K562 (cell line): ENCODE results near the gene HIPK1. TPM values are rescaled to one million over a fixed set of nuclear protein-coding genes. Genes with fewer than 3 reads are reported as not detected.

ENCODE experiments used
- ATAC-seq: fragments of 200-7000 bp; cut with Tn5 transposase; 3 replicates; pipeline ENCODE4 v1.9.1; 2020; ENCODE audit warnings: moderate library complexity
- BruUV-seq: library from RNA; stranded (reverse); fragments of 400-500 nt; replicated peaks from 2 replicates; lab custom pipeline; 2021; lab: Mats Ljungman, UMichigan
- CTCF ChIA-PET: fragments of 300-600 bp; formaldehyde crosslinking; extraction: SDS; loops from one replicate; lab custom pipeline; 2021; ENCODE audit warnings: low intra/inter-chr PET ratio; lab: Yijun Ruan, JAX
- POLR2A ChIA-PET: fragments of 300-600, 350-650 bp; sonication (Branson Sonifier 250); formaldehyde crosslinking; extraction: SDS; loops from one replicate; lab custom pipeline; 2021; ENCODE audit warnings: antibody characterized with exemption, inconsistent platforms; lab: Yijun Ruan, JAX
- DNase-seq, 4 experiments: peaks; one replicate each; pipeline versions ENCODE4 v3.0.0 to v3.0.0-alpha.2; 2011 to 2018; ENCODE audit warnings: low spot score in 3 of 4, mixed read lengths in 3 of 4; ENCODE audit errors: extremely low read depth in 1 of 4
- FAIRE-seq: peaks from 2 replicates; lab custom pipeline; 2011; peaks lifted over from hg19 to GRCh38; lab: Jason Lieb, UNC
- H2AFZ ChIP-seq: 2 replicates; pipeline ENCODE4 v1.6.0; 2011; ENCODE audit warnings: low read depth, low read length, control low read depth, inconsistent platforms
- H3K27ac ChIP-seq: fragments of 200-600 bp; 3 replicates; pipeline ENCODE4 v1.8.0; 2011; ENCODE audit warnings: low read depth, mild to moderate bottlenecking, control low read depth, inconsistent platforms, low read length, moderate library complexity, mixed read lengths; ENCODE audit errors: extremely low read depth
- H3K27me3 ChIP-seq, 2 experiments: fragments of 300-600 bp in 1 of 2; 2 replicates in 1 of 2; 3 replicates in 1 of 2; pipeline versions ENCODE4 v1.6.0 to v1.8.0; 2011; ENCODE audit warnings: inconsistent platforms in 2 of 2, low read length in 2 of 2, mild to moderate bottlenecking in 1 of 2, mixed read lengths in 1 of 2, moderate library complexity in 1 of 2; ENCODE audit not compliant: control insufficient read depth in 2 of 2, insufficient read depth in 2 of 2
- H3K36me3 ChIP-seq: fragments of 300-600 bp; 3 replicates; pipeline ENCODE4 v1.8.0; 2011; ENCODE audit warnings: mild to moderate bottlenecking, low read length, inconsistent platforms; ENCODE audit not compliant: control insufficient read depth, insufficient read depth
- H3K4me1 ChIP-seq, 2 experiments: fragments of 200-600 bp in 1 of 2; replicated peaks in 1 of 2; 2 replicates in 1 of 2; 3 replicates in 1 of 2; pipeline versions ENCODE4 v1.5.1 to v1.8.0; 2011; ENCODE audit warnings: inconsistent platforms in 2 of 2, low read length in 2 of 2, mild to moderate bottlenecking in 1 of 2, mixed read lengths in 1 of 2, moderate library complexity in 1 of 2; ENCODE audit not compliant: control insufficient read depth in 2 of 2, insufficient read depth in 2 of 2
- H3K4me2 ChIP-seq: 2 replicates; pipeline ENCODE4 v1.6.1; 2011; ENCODE audit warnings: low read length, control low read depth, inconsistent platforms, mixed read lengths; ENCODE audit not compliant: insufficient read depth
- H3K4me3 ChIP-seq: fragments of 200-600 bp; sonication (generic), shearing (Covaris generic); 2 replicates; pipeline ENCODE4 v1.5.1; 2016; ENCODE audit warnings: control low read depth, inconsistent platforms
- H3K79me2 ChIP-seq: fragments of 200-600 bp; 3 replicates; pipeline ENCODE4 v1.8.0; 2011; ENCODE audit warnings: low read length, inconsistent platforms; ENCODE audit not compliant: control insufficient read depth, insufficient read depth
- H3K9ac ChIP-seq, 2 experiments: 2 replicates each; pipeline versions ENCODE4 v1.6.0 to v1.6.1; 2011; ENCODE audit warnings: low read depth in 2 of 2, low read length in 2 of 2, control low read depth in 1 of 2, inconsistent platforms in 1 of 2, mild to moderate bottlenecking in 1 of 2, mixed read lengths in 1 of 2; ENCODE audit not compliant: insufficient read depth in 1 of 2
- H3K9me1 ChIP-seq: one replicate; pipeline ENCODE4 v1.6.0; 2011; ENCODE audit warnings: inconsistent platforms, mild to moderate bottlenecking, low read length, moderate library complexity; ENCODE audit not compliant: control insufficient read depth, insufficient read depth
- H3K9me3 ChIP-seq: replicated peaks from 2 replicates; pipeline ENCODE4 v1.5.1; 2011; ENCODE audit warnings: low read depth, low read length, inconsistent platforms; ENCODE audit not compliant: control insufficient read depth, insufficient read depth
- H4K20me1 ChIP-seq: replicated peaks from 2 replicates; pipeline ENCODE4 v1.6.1; 2011; ENCODE audit warnings: low read length, inconsistent platforms, mixed read lengths; ENCODE audit not compliant: control insufficient read depth, insufficient read depth
- HNRNPUL1 ChIP-seq: fragments of 200-400 bp; formaldehyde crosslinking; IDR thresholded peaks from 2 replicates; pipeline ENCODE4 v1.6.1; 2017; ENCODE audit warnings: low read length
- MTA1 ChIP-seq: fragments of 450-650 bp; IDR thresholded peaks from 2 replicates; pipeline ENCODE4 v1.6.1; 2017; ENCODE audit warnings: borderline replicate concordance
- TCF3 ChIP-seq: sonication (generic); formaldehyde crosslinking; IDR thresholded peaks from 2 replicates; pipeline ENCODE4 v1.4.0; 2020; ENCODE audit warnings: mild to moderate bottlenecking, missing genetic modification reagents
- WGBS: fragments of 100-300 bp; shearing (Covaris generic); methylation state at CpG from one replicate; pipeline ENCODE4 v1.1.6; 2016; ENCODE audit warnings: low coverage, mixed read lengths; ENCODE audit not compliant: insufficient coverage; ENCODE audit errors: missing lambda C conversion rate; 5-methylcytosine and 5-hydroxymethylcytosine counted together
- in situ Hi-C: fragments of 300-500 bp; cut with MboI; formaldehyde crosslinking; loops from 4 replicates; pipeline ENCODE4 v1.15.0; 2018; ENCODE audit warnings: inconsistent platforms, mixed read lengths
- intact Hi-C: fragments of 100-400 bp; cut with micrococcal nuclease; formaldehyde crosslinking; loops from 2 replicates; pipeline ENCODE4 v1.14.2; 2022
- polyA plus RNA-seq, 8 experiments: library from polyadenylated mRNA; depleted of rRNA in 4 of 8; stranded (reverse) in 5 of 8; unstranded in 3 of 8; fragments of >200 nt; fragmentation: Nextera tagmentation in 2 of 8; fragmentation: Illumina TruSeq in 1 of 8; extraction: Ambion mirVana in 2 of 8; extraction: Trizol in 1 of 8; gene quantifications; 2 replicates each; pipeline versions ENCODE4 v1.2.1 to v1.2.3, GENCODE V29; 2011 to 2014; ENCODE audit warnings: inconsistent platforms in 1 of 8, missing spikeins in 1 of 8
- total RNA-seq, 7 experiments: library from RNA; depleted of rRNA in 6 of 7; stranded (reverse); fragments of >200 nt in 6 of 7; fragmentation: Illumina TruSeq in 2 of 7; extraction: Trizol in 2 of 7; gene quantifications; 2 replicates each; pipeline versions ENCODE4 v1.2.1 to v1.2.3, GENCODE V29; 2011 to 2021; ENCODE audit warnings: low replicate concordance in 1 of 7

HIPK1 gene
- total and polyA plus RNA-seq, 9 of the 15 experiments (the other 6 are each of a cell fraction or from before 2014, with no cell fraction given): 10.0 to 57.9 (median 29.6) TPM

DNA sequence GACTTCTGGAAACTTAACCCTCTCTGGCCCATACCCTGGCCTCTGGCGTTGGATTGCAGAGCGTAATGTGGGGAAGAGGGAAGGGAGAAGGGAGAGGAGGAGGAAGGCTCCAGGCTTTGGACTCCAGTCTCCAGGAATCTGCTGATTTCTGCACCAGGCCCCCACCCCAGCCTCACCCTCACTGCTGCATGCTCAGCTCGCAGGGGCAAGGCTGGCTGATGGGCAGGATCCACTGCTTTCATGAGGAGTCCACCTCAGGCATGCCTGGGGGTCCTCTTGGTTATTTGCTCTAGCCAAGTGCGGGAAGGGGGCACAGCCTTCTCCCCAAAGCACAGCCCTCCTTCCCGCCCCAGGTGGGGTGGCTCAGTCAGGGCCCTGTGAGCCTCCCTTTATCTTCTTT is 53.8 kb downstream of the HIPK1 start (continued):
- no peak for TF ChIP-seq MTA1
- no peak for TF ChIP-seq HNRNPUL1

- H3K36me3 ChIP-seq: no peaks in the 10 kb centered on the region
- FAIRE-seq (no peak), ATAC-seq (no peak), DNase-seq (no peak)
- H3K9me3 ChIP-seq: no peaks in the 10 kb centered on the region
- 3% methylated on average over 8 of the region's 8 CpGs for whole genome bisulfite sequencing
- intact Hi-C loops: no loop called here
- BruUV-seq: no TSS peak
- no peaks in the 10 kb centered on the region for H3K9me1 ChIP-seq
- H3K79me2 ChIP-seq: no peaks in the 10 kb centered on the region
- no peak overlapping the region for H3K27ac ChIP-seq
- peaks cover 5 to 8% of the 10 kb centered on the region in 2 experiments; a peak in 2 of 5 replicates for H3K4me1 ChIP-seq
- CTCF ChIA-PET: interaction anchor here (0.7 kb wide), 1 partner anchor 299 kb away, joined by 5 read pairs; no protein-coding TSS in a partner anchor
- no peak overlapping the region for H3K4me2 ChIP-seq
- H3K4me3 ChIP-seq: no peak overlapping the region
- in situ Hi-C loops: loop anchor here (10.0 to 25.0 kb wide), 2 partner anchors 291 to 1079 kb away; no protein-coding TSS in a partner anchor
- no peak for TF ChIP-seq TCF3 (CRISPR knock-in tag)
- TF ChIP-seq, all 486 proteins: peak for 0
- peak overlapping the region in 1 of 2 experiments; percentile 24; a peak in 1 of 4 replicates for H3K9ac ChIP-seq
- H3K27me3 ChIP-seq: peaks cover 23 to 66% of the 10 kb centered on the region in 2 experiments; a peak in 4 of 5 replicates
- POLR2A ChIA-PET: interaction anchor here (0.5 kb wide), 1 partner anchor 562 kb away, joined by 3 read pairs; no protein-coding TSS in a partner anchor
- H2AFZ ChIP-seq: no peak overlapping the region
- 0 out of 2 replicates have a peak, but pooled peaks cover 3% of the 10 kb centered on the region for H4K20me1 ChIP-seq
Observed at GRCh38 chr1:113983391-113983790, 54.3 kb downstream of the HIPK1 start.
